Keratinocyte (primary cell): Measurements from ENCODE around the gene SLX4IP.

Source experiments
- CTCF ChIP-seq, 3 experiments: IDR thresholded peaks in 1 of 3; conservative IDR thresholded peaks in 1 of 3; optimal IDR thresholded peaks in 1 of 3; 2 replicates in 2 of 3; 3 replicates in 1 of 3; pipeline versions ENCODE3 to v1.5.1; 2011; ENCODE audit warnings: low read length in 3 of 3, mild to moderate bottlenecking in 3 of 3, moderate library complexity in 2 of 3, control low read depth in 1 of 3, inconsistent platforms in 1 of 3; ENCODE audit not compliant: insufficient read depth in 2 of 3; ENCODE audit errors: extremely low read depth in 1 of 3
- EZH2 ChIP-seq: IDR thresholded peaks from one replicate; pipeline ENCODE4 v1.6.1; 2012; ENCODE audit warnings: inconsistent platforms, mild to moderate bottlenecking, low read length, moderate library complexity

- TF ChIP-seq CTCF (optimal IDR thresholded peaks at IDR 0.05 in 1 of 3, IDR thresholded peaks at IDR 0.05 in 1 of 3, conservative IDR thresholded peaks at IDR 0.05 in 1 of 3; ENCODE audit: extremely low read depth in 1 of 3, insufficient read depth in 2 of 3, low read length in 3 of 3) = no peak
- no peak for TF ChIP-seq EZH2
Observed at GRCh38 chr20:10488534-10488933, 53.4 kb downstream of the SLX4IP start.
